ENCODE measurements around the gene SHROOM3.

Gene SHROOM3

DNA sequence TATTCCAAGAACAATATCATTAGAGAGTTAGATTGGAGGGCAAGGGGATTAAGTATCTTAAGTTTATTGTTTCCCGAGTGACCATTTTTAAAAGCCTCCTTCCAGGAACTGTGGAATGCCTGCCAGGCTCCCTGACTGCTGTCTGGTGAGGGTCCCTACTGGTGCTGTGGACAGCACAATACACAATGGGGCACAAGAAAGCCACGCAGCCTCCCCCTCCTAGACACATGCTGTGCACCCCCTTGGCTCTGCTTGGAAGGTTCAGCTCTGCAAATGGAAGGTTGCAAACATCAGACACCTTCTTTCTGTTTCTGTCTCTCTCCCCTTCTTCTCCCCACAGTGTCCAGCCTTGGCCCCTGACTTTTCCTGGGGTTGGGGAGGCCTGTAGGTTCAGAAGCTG is 153.2 kb downstream of the SHROOM3 start:
- WGBS (ENCODE audit: insufficient coverage): 100% methylated on average over 2 of the region's 2 CpGs
- Histone ChIP-seq H3K27me3 (replicated peaks in 2 of 5; ENCODE audit: control insufficient read depth in 4 of 5, insufficient read depth in 5 of 5, low read length in 4 of 5) (peaks cover 0 to 32% (median 8%) of the 10 kb centered on the region in 5 experiments), H3K9me3 (ENCODE audit: control extremely low read depth in 1 of 5, control insufficient read depth in 4 of 5, insufficient read depth in 2 of 5, low read depth in 1 of 5, low read length in 4 of 5) (no peaks in the 10 kb centered on the region), H3K27ac (ENCODE audit: insufficient read depth in 1 of 2, low read depth in 1 of 2, low read length in 2 of 2, poor library complexity in 1 of 2, severe bottlenecking in 2 of 2) (no peak overlapping the region), H3K4me3 (ENCODE audit: control insufficient read depth in 1 of 7, extremely low read depth in 1 of 7, insufficient read depth in 4 of 7, low read depth in 2 of 7, low read length in 6 of 7) (no peak overlapping the region), H3K36me3 (ENCODE audit: control insufficient read depth in 4 of 4, insufficient read depth in 4 of 4, low read length in 3 of 4) (no peaks in the 10 kb centered on the region), H3K4me1 (ENCODE audit: control extremely low read depth in 1 of 4, control insufficient read depth in 4 of 4, insufficient read depth in 4 of 4, low read length in 3 of 4) (peaks cover 0 to 8% (median 7%) of the 10 kb centered on the region in 4 experiments)
- DNase-seq: no peak
- ChIA-PET POLR2A (no interaction called here), CTCF (no interaction called here)

DNA sequence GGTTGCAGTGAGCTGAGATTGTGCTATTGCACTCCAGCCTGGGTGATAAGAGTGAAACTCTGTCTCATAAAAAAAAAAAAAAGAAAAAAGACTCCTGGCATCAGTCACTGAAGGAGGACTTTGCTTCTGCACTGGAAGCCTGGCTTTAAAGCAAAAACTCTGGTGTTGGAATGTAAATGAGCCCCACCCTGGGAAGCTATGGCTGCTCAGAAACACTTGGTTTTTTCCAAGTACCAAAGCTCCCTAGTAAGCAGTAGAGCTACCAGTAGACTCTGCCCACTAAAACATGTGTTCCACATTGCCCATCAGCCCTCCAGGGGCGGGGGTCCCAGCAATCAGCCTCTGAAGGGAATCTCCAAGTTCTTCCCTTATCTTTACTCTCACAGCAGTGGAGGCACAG is 154.4 kb downstream of the SHROOM3 start:
- 33% methylated on average over 1 of the region's 1 CpG for WGBS (ENCODE audit: insufficient coverage)
- CTCF ChIA-PET: no interaction called here

DNA sequence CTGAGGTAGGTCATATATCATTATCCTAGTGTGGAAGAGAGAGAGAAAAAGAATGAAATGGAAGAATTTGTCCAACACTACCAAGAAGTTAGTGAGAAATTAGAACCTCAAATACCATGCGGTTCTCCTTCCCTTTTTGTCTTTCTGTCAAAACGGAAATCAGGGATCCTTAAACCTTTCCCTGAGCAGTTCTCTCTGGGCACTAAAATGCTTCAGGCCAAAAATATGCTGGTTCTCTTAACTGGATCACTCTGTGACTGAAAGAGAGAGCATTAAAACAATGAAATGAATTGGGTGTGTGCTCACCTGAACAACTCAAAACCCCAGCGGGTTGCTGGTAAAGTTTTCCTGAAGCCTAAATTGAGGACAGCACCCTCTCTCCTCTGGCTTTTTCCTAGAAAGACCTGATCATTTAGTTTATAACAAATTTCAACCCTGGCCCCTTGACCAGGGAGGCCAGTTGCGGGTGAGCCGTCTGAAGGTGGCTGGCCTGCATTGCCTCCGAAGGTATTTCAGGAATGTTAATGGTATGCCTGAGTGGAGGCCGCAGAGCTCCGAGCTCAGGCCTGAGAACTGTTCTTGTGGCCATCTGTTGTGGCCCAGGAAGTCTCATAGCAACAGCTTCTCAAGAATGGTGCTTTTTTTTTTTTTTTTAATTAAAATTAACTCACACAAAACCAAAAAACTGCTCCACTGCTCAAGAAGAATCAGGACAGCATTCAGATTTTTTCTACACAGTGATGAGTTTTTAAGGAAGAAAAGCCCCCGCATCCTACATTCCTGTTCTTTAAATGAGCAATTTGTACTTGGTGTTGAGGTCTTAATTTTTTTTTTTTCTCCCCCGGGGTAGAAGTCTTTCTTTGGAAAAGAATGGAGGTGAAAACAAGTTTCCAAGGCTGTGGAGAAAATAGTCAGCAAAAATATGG is 155.1 kb downstream of the SHROOM3 start:
- Histone ChIP-seq H3K36me3 (ENCODE audit: control insufficient read depth in 4 of 4, insufficient read depth in 4 of 4, low read length in 3 of 4) (no peaks in the 10 kb centered on the region), H3K4me3 (ENCODE audit: control insufficient read depth in 1 of 7, extremely low read depth in 1 of 7, insufficient read depth in 4 of 7, low read depth in 2 of 7, low read length in 6 of 7) (no peak overlapping the region), H3K9me3 (ENCODE audit: control extremely low read depth in 1 of 5, control insufficient read depth in 4 of 5, insufficient read depth in 2 of 5, low read depth in 1 of 5, low read length in 4 of 5) (no peaks in the 10 kb centered on the region), H3K27me3 (replicated peaks in 2 of 5; ENCODE audit: control insufficient read depth in 4 of 5, insufficient read depth in 5 of 5, low read length in 4 of 5) (peaks cover 0 to 25% (median 7%) of the 10 kb centered on the region in 5 experiments), H3K27ac (ENCODE audit: insufficient read depth in 1 of 2, low read depth in 1 of 2, low read length in 2 of 2, poor library complexity in 1 of 2, severe bottlenecking in 2 of 2) (no peak overlapping the region), H3K4me1 (ENCODE audit: control extremely low read depth in 1 of 4, control insufficient read depth in 4 of 4, insufficient read depth in 4 of 4, low read length in 3 of 4) (peaks cover 0 to 8% (median 7%) of the 10 kb centered on the region in 4 experiments)
- no peak for DNase-seq
- 82% methylated on average over 5 of the region's 10 CpGs for WGBS (ENCODE audit: insufficient coverage)
- POLR2A ChIA-PET: interaction anchor here (0.7 to 0.9 kb wide), 2 partner anchors 9 to 24 kb away, joined by 3 to 4 read pairs; no protein-coding TSS in a partner anchor
- CTCF ChIA-PET: no interaction called here

More for the DNA sequence above, 154.4 kb downstream of the SHROOM3 start:
- H3K4me3 ChIP-seq (ENCODE audit: control insufficient read depth in 1 of 7, extremely low read depth in 1 of 7, insufficient read depth in 4 of 7, low read depth in 2 of 7, low read length in 6 of 7): no peak overlapping the region
- no peak for DNase-seq
- H3K9me3 ChIP-seq (ENCODE audit: control extremely low read depth in 1 of 5, control insufficient read depth in 4 of 5, insufficient read depth in 2 of 5, low read depth in 1 of 5, low read length in 4 of 5): no peaks in the 10 kb centered on the region
- no peaks in the 10 kb centered on the region for H3K36me3 ChIP-seq (ENCODE audit: control insufficient read depth in 4 of 4, insufficient read depth in 4 of 4, low read length in 3 of 4)
- H3K27ac ChIP-seq (ENCODE audit: insufficient read depth in 1 of 2, low read depth in 1 of 2, low read length in 2 of 2, poor library complexity in 1 of 2, severe bottlenecking in 2 of 2): no peak overlapping the region
- H3K4me1 ChIP-seq (ENCODE audit: control extremely low read depth in 1 of 4, control insufficient read depth in 4 of 4, insufficient read depth in 4 of 4, low read length in 3 of 4): peaks cover 0 to 8% (median 7%) of the 10 kb centered on the region in 4 experiments
- POLR2A ChIA-PET: interaction anchor here (0.9 kb wide), 1 partner anchor 9 kb away, joined by 4 read pairs; no protein-coding TSS in a partner anchor
- H3K27me3 ChIP-seq (replicated peaks in 2 of 5; ENCODE audit: control insufficient read depth in 4 of 5, insufficient read depth in 5 of 5, low read length in 4 of 5): peaks cover 0 to 31% (median 7%) of the 10 kb centered on the region in 5 experiments

DNA sequence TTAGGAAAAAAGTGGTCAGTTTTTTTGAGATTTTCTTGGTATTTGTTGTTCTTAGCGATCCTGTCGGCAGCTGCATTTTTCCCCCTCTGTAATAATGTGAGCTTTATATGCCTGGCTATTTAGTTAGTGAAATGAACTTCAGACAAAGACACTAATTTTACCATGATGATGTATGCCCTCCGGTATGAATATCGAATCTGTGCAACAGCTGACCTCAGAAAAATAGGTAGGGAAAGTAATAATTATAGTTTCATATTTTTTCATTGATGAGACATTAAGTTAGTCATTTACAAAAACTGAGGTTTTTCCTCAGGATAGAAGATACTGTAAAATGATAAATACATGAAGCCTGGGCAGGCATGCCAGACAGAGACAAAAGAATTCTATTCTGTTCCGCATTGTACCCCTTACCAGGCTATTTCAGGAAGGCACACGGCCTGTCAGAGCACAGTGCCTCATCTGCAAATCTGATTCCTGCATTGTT is 155.8 kb downstream of the SHROOM3 start:
- Histone ChIP-seq H3K27me3 (replicated peaks in 2 of 5; ENCODE audit: control insufficient read depth in 4 of 5, insufficient read depth in 5 of 5, low read length in 4 of 5) (peaks cover 0 to 18% (median 7%) of the 10 kb centered on the region in 5 experiments), H3K9me3 (ENCODE audit: control extremely low read depth in 1 of 5, control insufficient read depth in 4 of 5, insufficient read depth in 2 of 5, low read depth in 1 of 5, low read length in 4 of 5) (no peaks in the 10 kb centered on the region), H3K36me3 (ENCODE audit: control insufficient read depth in 4 of 4, insufficient read depth in 4 of 4, low read length in 3 of 4) (no peaks in the 10 kb centered on the region), H3K27ac (ENCODE audit: insufficient read depth in 1 of 2, low read depth in 1 of 2, low read length in 2 of 2, poor library complexity in 1 of 2, severe bottlenecking in 2 of 2) (no peak overlapping the region), H3K4me1 (ENCODE audit: control extremely low read depth in 1 of 4, control insufficient read depth in 4 of 4, insufficient read depth in 4 of 4, low read length in 3 of 4) (peaks cover 0 to 6% (median 5%) of the 10 kb centered on the region in 4 experiments), H3K4me3 (ENCODE audit: control insufficient read depth in 1 of 7, extremely low read depth in 1 of 7, insufficient read depth in 4 of 7, low read depth in 2 of 7, low read length in 6 of 7) (no peak overlapping the region)
- DNase-seq: no peak
- WGBS (ENCODE audit: insufficient coverage): 100% methylated on average over 1 of the region's 6 CpGs
- ChIA-PET POLR2A (no interaction called here), CTCF (no interaction called here)

DNA sequence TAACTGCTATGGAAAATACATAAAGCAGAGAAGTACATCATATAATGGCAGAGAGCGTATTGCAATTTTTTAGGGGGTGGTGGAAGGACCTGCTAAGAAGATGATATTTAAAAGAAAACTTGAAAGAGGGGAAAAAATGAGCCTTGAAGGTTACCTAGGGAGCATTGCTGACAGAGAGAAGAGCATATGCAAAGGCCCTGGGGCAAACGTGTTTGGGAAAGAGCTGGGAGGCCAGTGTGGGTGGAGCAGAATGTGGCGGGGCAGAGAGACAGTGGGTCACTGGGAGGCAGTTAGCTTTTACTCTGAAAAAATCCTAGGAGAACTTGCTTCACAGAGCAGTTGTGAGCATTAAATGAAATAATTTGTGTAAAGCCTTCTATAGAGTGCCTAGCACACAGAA is 157.0 kb downstream of the SHROOM3 start:
- Histone ChIP-seq H3K4me1 (ENCODE audit: control extremely low read depth in 1 of 4, control insufficient read depth in 4 of 4, insufficient read depth in 4 of 4, low read length in 3 of 4) (no peaks in the 10 kb centered on the region), H3K36me3 (ENCODE audit: control insufficient read depth in 4 of 4, insufficient read depth in 4 of 4, low read length in 3 of 4) (no peaks in the 10 kb centered on the region), H3K9me3 (ENCODE audit: control extremely low read depth in 1 of 5, control insufficient read depth in 4 of 5, insufficient read depth in 2 of 5, low read depth in 1 of 5, low read length in 4 of 5) (no peaks in the 10 kb centered on the region), H3K27ac (ENCODE audit: insufficient read depth in 1 of 2, low read depth in 1 of 2, low read length in 2 of 2, poor library complexity in 1 of 2, severe bottlenecking in 2 of 2) (no peak overlapping the region), H3K4me3 (ENCODE audit: control insufficient read depth in 1 of 7, extremely low read depth in 1 of 7, insufficient read depth in 4 of 7, low read depth in 2 of 7, low read length in 6 of 7) (no peak overlapping the region), H3K27me3 (replicated peaks in 2 of 5; ENCODE audit: control insufficient read depth in 4 of 5, insufficient read depth in 5 of 5, low read length in 4 of 5) (peaks cover 0 to 7% (median 0%) of the 10 kb centered on the region in 5 experiments)
- CTCF ChIA-PET: no interaction called here
- WGBS (ENCODE audit: insufficient coverage): 100% methylated on average over 2 of the region's 3 CpGs
- DNase-seq: no peak
- POLR2A ChIA-PET: no interaction called here

DNA sequence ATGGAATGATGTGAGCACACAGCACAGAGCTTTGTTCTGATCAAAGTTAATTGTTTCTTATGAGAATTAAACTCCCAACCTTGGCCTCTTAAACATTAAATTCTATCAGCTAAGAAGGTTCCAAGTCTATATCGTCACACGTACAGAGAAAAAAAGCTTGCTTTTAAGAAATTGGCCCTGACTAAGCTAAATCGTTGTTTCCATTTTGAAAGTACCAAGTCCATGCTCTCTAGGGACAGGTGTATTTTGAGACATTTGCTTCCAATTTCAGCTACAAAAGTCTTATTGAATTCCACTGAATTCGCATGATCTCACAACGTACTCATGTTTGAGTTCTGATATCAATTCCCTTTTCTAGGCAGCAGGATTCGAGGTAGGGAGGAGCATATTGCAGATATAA is 157.4 kb downstream of the SHROOM3 start:
- CTCF ChIA-PET: no interaction called here
- Histone ChIP-seq H3K4me3 (ENCODE audit: control insufficient read depth in 1 of 7, extremely low read depth in 1 of 7, insufficient read depth in 4 of 7, low read depth in 2 of 7, low read length in 6 of 7) (no peak overlapping the region), H3K4me1 (ENCODE audit: control extremely low read depth in 1 of 4, control insufficient read depth in 4 of 4, insufficient read depth in 4 of 4, low read length in 3 of 4) (no peaks in the 10 kb centered on the region), H3K27ac (ENCODE audit: insufficient read depth in 1 of 2, low read depth in 1 of 2, low read length in 2 of 2, poor library complexity in 1 of 2, severe bottlenecking in 2 of 2) (no peak overlapping the region), H3K36me3 (ENCODE audit: control insufficient read depth in 4 of 4, insufficient read depth in 4 of 4, low read length in 3 of 4) (no peaks in the 10 kb centered on the region), H3K27me3 (replicated peaks in 2 of 5; ENCODE audit: control insufficient read depth in 4 of 5, insufficient read depth in 5 of 5, low read length in 4 of 5) (peaks cover 0 to 3% (median 0%) of the 10 kb centered on the region in 5 experiments), H3K9me3 (ENCODE audit: control extremely low read depth in 1 of 5, control insufficient read depth in 4 of 5, insufficient read depth in 2 of 5, low read depth in 1 of 5, low read length in 4 of 5) (no peaks in the 10 kb centered on the region)
- POLR2A ChIA-PET: no interaction called here
- DNase-seq: no peak
- WGBS (ENCODE audit: insufficient coverage): 92% methylated on average over 3 of the region's 6 CpGs

DNA sequence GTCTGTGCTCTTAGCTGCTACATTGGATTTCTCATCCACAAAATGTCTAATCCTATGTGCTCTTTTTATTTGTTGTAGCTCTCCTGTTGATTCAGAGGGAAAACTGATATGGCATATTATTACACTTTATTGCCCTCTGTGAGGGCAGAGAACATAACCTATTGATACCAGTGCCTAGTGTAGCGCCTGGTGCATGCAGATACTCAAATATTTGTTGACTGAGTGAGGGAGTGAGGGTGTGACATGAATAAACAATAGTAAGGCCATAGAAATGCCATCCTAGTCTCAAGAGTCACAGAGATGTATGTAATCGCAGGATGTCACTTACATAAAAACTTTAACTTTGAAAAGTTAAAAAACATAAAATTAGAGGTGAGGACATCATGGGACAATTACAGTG is 159.1 kb downstream of the SHROOM3 start:
- no peak overlapping the region for H3K4me3 ChIP-seq (ENCODE audit: control insufficient read depth in 1 of 7, extremely low read depth in 1 of 7, insufficient read depth in 4 of 7, low read depth in 2 of 7, low read length in 6 of 7)
- H3K27me3 ChIP-seq (replicated peaks in 2 of 5; ENCODE audit: control insufficient read depth in 4 of 5, insufficient read depth in 5 of 5, low read length in 4 of 5): peaks cover 0 to 2% (median 0%) of the 10 kb centered on the region in 5 experiments
- POLR2A ChIA-PET: no interaction called here
- DNase-seq: no peak
- H3K27ac ChIP-seq (ENCODE audit: insufficient read depth in 1 of 2, low read depth in 1 of 2, low read length in 2 of 2, poor library complexity in 1 of 2, severe bottlenecking in 2 of 2): no peak overlapping the region
- H3K9me3 ChIP-seq (ENCODE audit: control extremely low read depth in 1 of 5, control insufficient read depth in 4 of 5, insufficient read depth in 2 of 5, low read depth in 1 of 5, low read length in 4 of 5): no peaks in the 10 kb centered on the region
- H3K4me1 ChIP-seq (ENCODE audit: control extremely low read depth in 1 of 4, control insufficient read depth in 4 of 4, insufficient read depth in 4 of 4, low read length in 3 of 4): no peaks in the 10 kb centered on the region
- WGBS (ENCODE audit: insufficient coverage): 100% methylated on average over 1 of the region's 2 CpGs
- CTCF ChIA-PET: no interaction called here
- H3K36me3 ChIP-seq (ENCODE audit: control insufficient read depth in 4 of 4, insufficient read depth in 4 of 4, low read length in 3 of 4): no peaks in the 10 kb centered on the region
